ENCODE results near the gene GRP. TPM values are rescaled to one million over a fixed set of nuclear protein-coding genes. Genes with fewer than 3 reads are reported as not detected.

GRP gene
- total and polyA plus RNA-seq, 4 donors, result not detected

DNA sequence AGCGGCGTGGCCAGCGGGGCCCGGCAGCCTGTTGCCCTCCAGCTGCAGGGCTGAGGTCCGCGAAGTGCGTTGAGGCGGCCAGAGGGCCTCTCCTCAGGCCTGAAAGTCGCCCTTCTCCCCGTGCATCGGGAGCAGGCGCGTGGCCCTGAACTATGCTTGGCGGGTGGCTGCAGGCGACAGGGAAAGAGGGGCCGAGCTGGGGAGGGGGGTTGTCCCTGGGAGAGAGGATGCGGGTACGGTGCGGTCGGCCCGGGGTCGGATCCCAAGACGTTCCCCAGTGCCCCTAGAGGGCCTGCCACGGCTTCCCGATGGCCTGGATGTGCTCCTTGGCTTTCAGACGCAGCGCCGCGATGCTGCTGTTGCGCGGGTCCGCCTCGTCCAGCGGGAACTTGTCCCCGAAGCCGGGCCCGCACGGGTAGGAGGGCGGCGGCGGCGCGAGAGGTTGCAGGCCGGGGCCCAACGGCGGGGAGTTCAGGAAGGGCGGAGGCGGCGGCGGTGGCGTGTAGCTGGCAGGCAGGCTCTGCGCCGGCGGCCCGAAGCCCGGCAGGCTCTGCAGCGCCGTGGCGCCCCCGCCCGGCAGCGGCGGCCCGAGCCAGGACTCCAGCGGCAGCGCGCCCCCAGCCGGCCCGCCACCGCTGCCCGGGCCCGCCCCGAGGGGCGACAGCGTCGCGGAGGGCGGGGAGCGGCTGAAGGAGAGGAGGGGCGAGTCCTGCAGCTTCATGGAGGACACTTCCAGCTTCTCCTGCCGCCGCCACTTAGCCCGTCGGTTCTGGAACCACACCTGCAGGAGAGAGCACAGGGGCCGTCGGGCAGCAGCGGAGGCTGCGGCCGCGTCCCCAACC is 49.0 kb downstream of the GRP start:
- Histone ChIP-seq H3K9me3 (ENCODE audit: control insufficient read depth in 4 of 4, low read length in 3 of 4) (no peaks in the 10 kb centered on the region), H3K36me3 (ENCODE audit: control insufficient read depth in 4 of 4, insufficient read depth in 3 of 4, low read depth in 1 of 4, low read length in 3 of 4) (no peaks in the 10 kb centered on the region), H3K27ac (ENCODE audit: low read depth in 1 of 2, low read length in 2 of 2) (no peak overlapping the region), H3K27me3 (ENCODE audit: control insufficient read depth in 4 of 4, insufficient read depth in 4 of 4, low read length in 3 of 4) (peaks cover 5 to 25% (median 18%) of the 10 kb centered on the region in 4 donors), H3K9ac (ENCODE audit: low read depth in 1 of 2, low read length in 2 of 2) (no peak overlapping the region), H3K4me1 (ENCODE audit: control insufficient read depth in 4 of 4, insufficient read depth in 4 of 4, low read length in 3 of 4) (peaks cover 8 to 38% (median 16%) of the 10 kb centered on the region in 4 donors), H3K4me3 (ENCODE audit: low read depth in 1 of 3, low read length in 3 of 3) (peak overlapping the region in 1 of 3 donors; percentile 24)
- TF ChIP-seq, protein P1, sequence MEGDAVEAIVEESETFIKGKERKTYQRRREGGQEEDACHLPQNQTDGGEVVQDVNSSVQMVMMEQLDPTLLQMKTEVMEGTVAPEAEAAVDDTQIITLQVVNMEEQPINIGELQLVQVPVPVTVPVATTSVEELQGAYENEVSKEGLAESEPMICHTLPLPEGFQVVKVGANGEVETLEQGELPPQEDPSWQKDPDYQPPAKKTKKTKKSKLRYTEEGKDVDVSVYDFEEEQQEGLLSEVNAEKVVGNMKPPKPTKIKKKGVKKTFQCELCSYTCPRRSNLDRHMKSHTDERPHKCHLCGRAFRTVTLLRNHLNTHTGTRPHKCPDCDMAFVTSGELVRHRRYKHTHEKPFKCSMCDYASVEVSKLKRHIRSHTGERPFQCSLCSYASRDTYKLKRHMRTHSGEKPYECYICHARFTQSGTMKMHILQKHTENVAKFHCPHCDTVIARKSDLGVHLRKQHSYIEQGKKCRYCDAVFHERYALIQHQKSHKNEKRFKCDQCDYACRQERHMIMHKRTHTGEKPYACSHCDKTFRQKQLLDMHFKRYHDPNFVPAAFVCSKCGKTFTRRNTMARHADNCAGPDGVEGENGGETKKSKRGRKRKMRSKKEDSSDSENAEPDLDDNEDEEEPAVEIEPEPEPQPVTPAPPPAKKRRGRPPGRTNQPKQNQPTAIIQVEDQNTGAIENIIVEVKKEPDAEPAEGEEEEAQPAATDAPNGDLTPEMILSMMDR (IDR thresholded peaks at IDR 0.05; ENCODE audit: low read depth, low read length, missing input control), result no peak
- TF ChIP-seq, protein P2, sequence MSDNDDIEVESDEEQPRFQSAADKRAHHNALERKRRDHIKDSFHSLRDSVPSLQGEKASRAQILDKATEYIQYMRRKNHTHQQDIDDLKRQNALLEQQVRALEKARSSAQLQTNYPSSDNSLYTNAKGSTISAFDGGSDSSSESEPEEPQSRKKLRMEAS (IDR thresholded peaks at IDR 0.05), result no peak
- TF ChIP-seq SP1 (IDR thresholded peaks at IDR 0.05), result no peak
- no peak for TF ChIP-seq NR2F2 (IDR thresholded peaks at IDR 0.05)
- no peak for DNase-seq (ENCODE audit: low spot score)
- 3% methylated on average over 90 of the region's 90 CpGs for WGBS

DNA sequence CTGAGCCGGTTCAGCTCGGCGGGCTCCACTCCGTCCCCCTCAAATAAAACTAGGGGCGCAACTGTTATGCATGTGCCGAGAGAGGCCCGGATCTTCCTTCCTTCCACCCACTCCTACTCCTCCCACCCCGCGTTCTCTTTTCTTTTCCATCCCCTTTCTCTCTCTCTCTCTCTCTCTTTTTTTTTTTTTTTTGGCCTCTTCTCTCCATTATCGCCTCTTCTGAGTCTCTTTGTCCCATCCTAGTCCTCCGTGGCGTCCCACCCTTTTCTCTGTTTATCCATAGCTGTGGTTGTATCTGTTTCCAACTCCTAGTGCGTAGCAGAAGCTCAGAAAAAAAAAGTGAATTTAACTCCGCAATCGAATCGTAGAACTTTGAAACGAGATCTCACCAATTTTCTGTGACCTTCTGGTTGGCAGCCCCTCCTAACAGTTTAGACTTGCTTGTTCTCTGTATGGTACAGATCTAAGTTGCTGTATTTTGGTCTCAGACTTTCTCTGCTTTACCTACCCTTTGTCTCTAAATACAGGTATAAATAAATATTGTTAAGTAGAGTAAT is 49.7 kb downstream of the GRP start:
- H3K9me3 ChIP-seq (ENCODE audit: control insufficient read depth in 4 of 4, low read length in 3 of 4), result no peaks in the 10 kb centered on the region
- 9% methylated on average over 17 of the region's 17 CpGs for WGBS

More for the DNA sequence above, 49.7 kb downstream of the GRP start:
- Histone ChIP-seq H3K36me3 (ENCODE audit: control insufficient read depth in 4 of 4, insufficient read depth in 3 of 4, low read depth in 1 of 4, low read length in 3 of 4) (no peaks in the 10 kb centered on the region), H3K27me3 (ENCODE audit: control insufficient read depth in 4 of 4, insufficient read depth in 4 of 4, low read length in 3 of 4) (peaks cover 5 to 28% (median 17%) of the 10 kb centered on the region in 4 donors), H3K9ac (ENCODE audit: low read depth in 1 of 2, low read length in 2 of 2) (no peak overlapping the region), H3K27ac (ENCODE audit: low read depth in 1 of 2, low read length in 2 of 2) (no peak overlapping the region), H3K4me3 (ENCODE audit: low read depth in 1 of 3, low read length in 3 of 3) (peak overlapping the region in 1 of 3 donors; percentile 24), H3K4me1 (ENCODE audit: control insufficient read depth in 4 of 4, insufficient read depth in 4 of 4, low read length in 3 of 4) (peaks cover 8 to 41% (median 16%) of the 10 kb centered on the region in 4 donors)
- TF ChIP-seq FOXA2 (IDR thresholded peaks at IDR 0.05), result no peak
- TF ChIP-seq EGR1 (IDR thresholded peaks at IDR 0.05; ENCODE audit: low read depth in 2 of 2), result no peak
- TF ChIP-seq RXRA (IDR thresholded peaks at IDR 0.05), result no peak
- TF ChIP-seq, protein P2 (IDR thresholded peaks at IDR 0.05), result no peak
- TF ChIP-seq, protein P3, sequence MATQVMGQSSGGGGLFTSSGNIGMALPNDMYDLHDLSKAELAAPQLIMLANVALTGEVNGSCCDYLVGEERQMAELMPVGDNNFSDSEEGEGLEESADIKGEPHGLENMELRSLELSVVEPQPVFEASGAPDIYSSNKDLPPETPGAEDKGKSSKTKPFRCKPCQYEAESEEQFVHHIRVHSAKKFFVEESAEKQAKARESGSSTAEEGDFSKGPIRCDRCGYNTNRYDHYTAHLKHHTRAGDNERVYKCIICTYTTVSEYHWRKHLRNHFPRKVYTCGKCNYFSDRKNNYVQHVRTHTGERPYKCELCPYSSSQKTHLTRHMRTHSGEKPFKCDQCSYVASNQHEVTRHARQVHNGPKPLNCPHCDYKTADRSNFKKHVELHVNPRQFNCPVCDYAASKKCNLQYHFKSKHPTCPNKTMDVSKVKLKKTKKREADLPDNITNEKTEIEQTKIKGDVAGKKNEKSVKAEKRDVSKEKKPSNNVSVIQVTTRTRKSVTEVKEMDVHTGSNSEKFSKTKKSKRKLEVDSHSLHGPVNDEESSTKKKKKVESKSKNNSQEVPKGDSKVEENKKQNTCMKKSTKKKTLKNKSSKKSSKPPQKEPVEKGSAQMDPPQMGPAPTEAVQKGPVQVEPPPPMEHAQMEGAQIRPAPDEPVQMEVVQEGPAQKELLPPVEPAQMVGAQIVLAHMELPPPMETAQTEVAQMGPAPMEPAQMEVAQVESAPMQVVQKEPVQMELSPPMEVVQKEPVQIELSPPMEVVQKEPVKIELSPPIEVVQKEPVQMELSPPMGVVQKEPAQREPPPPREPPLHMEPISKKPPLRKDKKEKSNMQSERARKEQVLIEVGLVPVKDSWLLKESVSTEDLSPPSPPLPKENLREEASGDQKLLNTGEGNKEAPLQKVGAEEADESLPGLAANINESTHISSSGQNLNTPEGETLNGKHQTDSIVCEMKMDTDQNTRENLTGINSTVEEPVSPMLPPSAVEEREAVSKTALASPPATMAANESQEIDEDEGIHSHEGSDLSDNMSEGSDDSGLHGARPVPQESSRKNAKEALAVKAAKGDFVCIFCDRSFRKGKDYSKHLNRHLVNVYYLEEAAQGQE (IDR thresholded peaks at IDR 0.05), result no peak
- TF ChIP-seq, protein P1 (IDR thresholded peaks at IDR 0.05; ENCODE audit: low read depth, low read length, missing input control), result no peak
- TF ChIP-seq NR2F2 (IDR thresholded peaks at IDR 0.05), result no peak
- no peak for TF ChIP-seq YY1 (IDR thresholded peaks at IDR 0.05)
- no peak for TF ChIP-seq SP1 (IDR thresholded peaks at IDR 0.05)
- no peak for TF ChIP-seq GABPA (IDR thresholded peaks at IDR 0.05 in 1 of 2, conservative IDR thresholded peaks at IDR 0.05 in 1 of 2)
- no peak for TF ChIP-seq RAD21 (IDR thresholded peaks at IDR 0.05)
- TF ChIP-seq JUND (IDR thresholded peaks at IDR 0.05), result no peak
- no peak for TF ChIP-seq HNF4A (conservative IDR thresholded peaks at IDR 0.05)
- TF ChIP-seq HNF4G (IDR thresholded peaks at IDR 0.05), result no peak
- TF ChIP-seq TAF1 (conservative IDR thresholded peaks at IDR 0.05), result no peak
- TF ChIP-seq FOXA1 (IDR thresholded peaks at IDR 0.05), result no peak
- TF ChIP-seq, protein P4, sequence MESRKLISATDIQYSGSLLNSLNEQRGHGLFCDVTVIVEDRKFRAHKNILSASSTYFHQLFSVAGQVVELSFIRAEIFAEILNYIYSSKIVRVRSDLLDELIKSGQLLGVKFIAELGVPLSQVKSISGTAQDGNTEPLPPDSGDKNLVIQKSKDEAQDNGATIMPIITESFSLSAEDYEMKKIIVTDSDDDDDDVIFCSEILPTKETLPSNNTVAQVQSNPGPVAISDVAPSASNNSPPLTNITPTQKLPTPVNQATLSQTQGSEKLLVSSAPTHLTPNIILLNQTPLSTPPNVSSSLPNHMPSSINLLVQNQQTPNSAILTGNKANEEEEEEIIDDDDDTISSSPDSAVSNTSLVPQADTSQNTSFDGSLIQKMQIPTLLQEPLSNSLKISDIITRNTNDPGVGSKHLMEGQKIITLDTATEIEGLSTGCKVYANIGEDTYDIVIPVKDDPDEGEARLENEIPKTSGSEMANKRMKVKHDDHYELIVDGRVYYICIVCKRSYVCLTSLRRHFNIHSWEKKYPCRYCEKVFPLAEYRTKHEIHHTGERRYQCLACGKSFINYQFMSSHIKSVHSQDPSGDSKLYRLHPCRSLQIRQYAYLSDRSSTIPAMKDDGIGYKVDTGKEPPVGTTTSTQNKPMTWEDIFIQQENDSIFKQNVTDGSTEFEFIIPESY (IDR thresholded peaks at IDR 0.05), result no peak
- TF ChIP-seq, protein P5, sequence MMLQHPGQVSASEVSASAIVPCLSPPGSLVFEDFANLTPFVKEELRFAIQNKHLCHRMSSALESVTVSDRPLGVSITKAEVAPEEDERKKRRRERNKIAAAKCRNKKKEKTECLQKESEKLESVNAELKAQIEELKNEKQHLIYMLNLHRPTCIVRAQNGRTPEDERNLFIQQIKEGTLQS (IDR thresholded peaks at IDR 0.05), result no peak
- no peak for DNase-seq (ENCODE audit: low spot score)
